Measurements from ENCODE around the gene P3H4. TPM values are rescaled to one million over a fixed set of nuclear protein-coding genes. Genes with fewer than 3 reads are reported as not detected.

The P3H4 gene
- total RNA-seq, 4 donors from 2014 or later = 24.5 to 59.2 (median 34.9) TPM

DNA sequence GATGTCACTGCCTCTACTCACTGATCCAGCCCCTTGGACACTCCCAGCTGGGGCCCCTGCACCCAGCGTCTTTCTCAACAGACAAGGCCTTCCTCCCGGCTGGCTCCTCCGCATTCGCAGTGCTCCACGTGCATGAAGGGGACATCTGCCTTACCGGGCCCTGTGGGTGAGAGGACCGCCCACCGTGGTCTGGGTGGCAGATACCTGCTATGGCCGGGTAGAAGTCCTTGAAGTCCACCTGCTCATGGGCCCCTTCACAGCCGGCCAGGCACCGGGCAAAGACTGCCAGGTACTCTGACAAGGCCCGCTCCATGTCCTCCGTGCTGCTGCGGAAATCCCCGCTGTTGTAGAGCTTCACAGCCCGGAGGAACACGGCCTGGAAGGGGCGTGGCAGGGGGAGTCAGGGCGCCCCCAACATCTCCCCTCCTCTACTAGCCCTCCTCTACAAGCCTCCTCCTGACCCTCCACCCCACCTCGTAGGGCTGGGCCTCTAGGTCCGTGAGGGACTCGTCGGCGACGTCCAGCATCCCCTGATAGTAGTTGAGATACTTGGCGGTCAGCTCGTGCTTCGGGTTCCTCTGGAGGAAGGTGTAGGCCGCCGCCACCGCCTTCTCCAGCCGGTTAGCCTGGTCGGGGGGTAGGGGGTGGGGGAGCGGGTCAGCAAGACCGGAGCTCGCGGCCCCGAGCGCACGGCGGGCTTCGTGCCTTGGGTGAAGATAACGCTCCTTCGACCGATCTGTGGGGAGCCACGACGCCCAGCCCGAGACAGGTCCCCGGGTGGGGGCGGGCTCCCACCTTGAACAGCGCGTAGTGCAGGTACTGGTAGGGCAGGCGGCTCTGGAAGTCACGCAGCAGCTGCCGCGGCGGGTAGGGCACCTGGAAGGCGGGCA lies 845 bp downstream of the P3H4 start:
- intact Hi-C loops (cut with DNase I) = no loop called here
- H3K36me3 ChIP-seq = no peaks in the 10 kb centered on the region
- peaks cover 18 to 37% of the 10 kb centered on the region in 2 donors for H3K4me1 ChIP-seq
- TF ChIP-seq, protein P1, sequence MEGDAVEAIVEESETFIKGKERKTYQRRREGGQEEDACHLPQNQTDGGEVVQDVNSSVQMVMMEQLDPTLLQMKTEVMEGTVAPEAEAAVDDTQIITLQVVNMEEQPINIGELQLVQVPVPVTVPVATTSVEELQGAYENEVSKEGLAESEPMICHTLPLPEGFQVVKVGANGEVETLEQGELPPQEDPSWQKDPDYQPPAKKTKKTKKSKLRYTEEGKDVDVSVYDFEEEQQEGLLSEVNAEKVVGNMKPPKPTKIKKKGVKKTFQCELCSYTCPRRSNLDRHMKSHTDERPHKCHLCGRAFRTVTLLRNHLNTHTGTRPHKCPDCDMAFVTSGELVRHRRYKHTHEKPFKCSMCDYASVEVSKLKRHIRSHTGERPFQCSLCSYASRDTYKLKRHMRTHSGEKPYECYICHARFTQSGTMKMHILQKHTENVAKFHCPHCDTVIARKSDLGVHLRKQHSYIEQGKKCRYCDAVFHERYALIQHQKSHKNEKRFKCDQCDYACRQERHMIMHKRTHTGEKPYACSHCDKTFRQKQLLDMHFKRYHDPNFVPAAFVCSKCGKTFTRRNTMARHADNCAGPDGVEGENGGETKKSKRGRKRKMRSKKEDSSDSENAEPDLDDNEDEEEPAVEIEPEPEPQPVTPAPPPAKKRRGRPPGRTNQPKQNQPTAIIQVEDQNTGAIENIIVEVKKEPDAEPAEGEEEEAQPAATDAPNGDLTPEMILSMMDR (IDR thresholded peaks at IDR 0.05) = no peak
- TF ChIP-seq POLR2A (IDR thresholded peaks at IDR 0.05) = no peak
- 32 to 40% methylated on average over 26 to 30 of the region's 58 CpGs for WGBS, 2 donors
- DNase-seq = peak; percentile 42 to 58
- no peaks in the 10 kb centered on the region for H3K27me3 ChIP-seq
- no peaks in the 10 kb centered on the region for H3K9me3 ChIP-seq
- H3K27ac ChIP-seq = peak overlapping the region in 2 of 3 donors; percentile 58 to 80
- peak overlapping the region; percentile 15 to 79 (median 64) for H3K4me3 ChIP-seq (replicated peaks in 1 of 3)

DNA sequence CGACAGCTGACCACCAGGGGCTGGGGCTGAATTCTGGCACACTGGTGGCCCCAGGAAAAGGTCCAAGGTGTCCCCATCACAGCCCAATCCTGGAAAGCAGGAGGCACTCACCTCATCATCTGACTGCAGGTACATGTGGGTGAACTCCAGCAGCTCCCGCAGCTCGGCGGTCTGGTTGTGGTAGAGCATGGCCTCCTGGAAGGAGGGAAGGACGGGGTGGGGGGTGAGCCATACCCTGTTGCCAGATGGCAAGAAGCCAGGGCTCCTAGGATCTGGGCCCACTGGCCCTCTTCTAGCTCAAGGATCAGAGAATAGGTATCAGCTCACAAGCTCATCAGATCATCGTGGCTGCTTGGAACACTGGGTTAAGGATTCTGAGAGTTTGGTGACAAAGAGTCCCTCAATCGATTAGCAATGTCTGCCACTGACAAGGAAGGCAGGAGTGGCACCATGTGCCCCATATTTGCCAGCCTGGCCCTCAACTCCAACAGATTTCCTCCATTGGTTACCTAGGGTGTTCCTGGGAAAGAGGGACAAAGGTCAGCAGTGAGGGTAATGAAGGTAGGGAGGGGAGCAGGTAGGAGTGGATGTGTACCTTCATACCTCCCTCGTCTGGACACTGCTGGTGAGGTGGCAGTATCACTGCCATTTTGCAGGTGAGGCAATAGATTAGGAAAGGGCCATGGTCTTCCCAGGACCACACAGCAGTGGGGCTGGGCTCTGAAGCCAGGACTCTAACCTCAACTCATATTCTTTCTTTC lies 4.9 kb downstream of the P3H4 start:
- TF ChIP-seq POLR2A (IDR thresholded peaks at IDR 0.05) = no peak
- TF ChIP-seq, protein P1 (IDR thresholded peaks at IDR 0.05) = no peak
- no peak for DNase-seq
- peaks cover 12 to 18% of the 10 kb centered on the region in 2 donors for H3K4me1 ChIP-seq
- 85 to 86% methylated on average over 7 to 8 of the region's 8 CpGs for WGBS, 2 donors
- no peaks in the 10 kb centered on the region for H3K36me3 ChIP-seq
- no peaks in the 10 kb centered on the region for H3K9me3 ChIP-seq
- intact Hi-C loops (cut with DNase I) = no loop called here
- H3K27ac ChIP-seq = no peak overlapping the region
- no peak overlapping the region for H3K4me3 ChIP-seq (replicated peaks in 1 of 3)
- no peaks in the 10 kb centered on the region for H3K27me3 ChIP-seq

DNA sequence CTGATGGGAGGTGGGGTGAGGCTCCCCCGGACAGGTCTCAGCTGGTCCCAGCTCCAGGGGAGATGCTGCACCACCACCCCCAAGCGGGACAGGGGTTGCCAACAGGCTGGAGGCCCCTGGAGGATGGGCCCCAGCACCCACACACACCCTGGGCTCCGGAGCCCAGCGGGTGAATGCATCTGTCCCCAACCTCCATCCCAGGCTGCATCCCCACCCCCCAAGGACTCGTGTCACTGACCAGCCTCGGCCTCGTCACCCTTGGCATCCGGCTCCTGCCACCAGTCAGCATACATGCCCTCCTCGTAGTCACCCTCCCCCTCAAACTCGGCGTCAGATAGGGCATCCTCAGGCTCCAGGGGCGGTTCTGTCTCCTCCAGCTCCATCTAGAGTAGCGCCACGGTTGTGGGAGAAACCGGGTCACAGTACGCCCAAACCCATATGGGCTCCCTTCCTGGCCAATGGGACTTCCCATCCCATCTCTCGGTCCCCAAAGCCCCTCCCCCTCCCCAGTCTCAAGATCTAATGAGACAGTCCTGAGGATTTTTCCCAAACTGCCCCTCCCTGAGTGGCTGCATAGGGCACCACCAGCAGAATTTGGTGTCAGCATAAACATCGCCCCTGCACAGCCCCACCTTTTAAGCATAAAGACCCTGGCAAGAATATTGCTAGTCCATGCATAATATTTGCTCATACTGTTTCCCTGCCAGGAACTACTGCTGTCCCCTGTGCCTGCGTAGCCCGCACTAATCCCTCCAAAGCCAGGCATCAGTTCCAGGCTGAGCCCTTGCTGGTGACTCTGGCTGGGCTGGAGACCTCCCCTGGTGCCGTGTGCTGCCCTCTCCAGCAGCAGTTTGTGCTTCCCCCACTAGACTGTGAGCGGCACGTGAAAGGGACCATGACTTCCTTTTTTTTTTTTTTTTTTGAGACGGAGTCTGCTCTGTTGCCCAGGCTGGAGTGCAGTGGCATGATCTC lies 8.4 kb downstream of the P3H4 start:
- Histone ChIP-seq H3K27me3 (no peaks in the 10 kb centered on the region), H3K9me3 (no peaks in the 10 kb centered on the region), H3K4me1 (peaks cover 14 to 21% of the 10 kb centered on the region in 2 donors), H3K27ac (no peak overlapping the region), H3K4me3 (replicated peaks in 1 of 3) (no peak overlapping the region), H3K36me3 (no peaks in the 10 kb centered on the region)
- WGBS, 2 donors = 66 to 76% methylated on average over 18 to 23 of the region's 24 CpGs
- TF ChIP-seq POLR2A (IDR thresholded peaks at IDR 0.05) = no peak
- TF ChIP-seq, protein P1 (IDR thresholded peaks at IDR 0.05) = no peak
- intact Hi-C loops (cut with DNase I) = loop anchor here (2.0 kb wide), 1 partner anchor 67 kb away; no protein-coding TSS in a partner anchor
- DNase-seq = peak; percentile 21 to 40

DNA sequence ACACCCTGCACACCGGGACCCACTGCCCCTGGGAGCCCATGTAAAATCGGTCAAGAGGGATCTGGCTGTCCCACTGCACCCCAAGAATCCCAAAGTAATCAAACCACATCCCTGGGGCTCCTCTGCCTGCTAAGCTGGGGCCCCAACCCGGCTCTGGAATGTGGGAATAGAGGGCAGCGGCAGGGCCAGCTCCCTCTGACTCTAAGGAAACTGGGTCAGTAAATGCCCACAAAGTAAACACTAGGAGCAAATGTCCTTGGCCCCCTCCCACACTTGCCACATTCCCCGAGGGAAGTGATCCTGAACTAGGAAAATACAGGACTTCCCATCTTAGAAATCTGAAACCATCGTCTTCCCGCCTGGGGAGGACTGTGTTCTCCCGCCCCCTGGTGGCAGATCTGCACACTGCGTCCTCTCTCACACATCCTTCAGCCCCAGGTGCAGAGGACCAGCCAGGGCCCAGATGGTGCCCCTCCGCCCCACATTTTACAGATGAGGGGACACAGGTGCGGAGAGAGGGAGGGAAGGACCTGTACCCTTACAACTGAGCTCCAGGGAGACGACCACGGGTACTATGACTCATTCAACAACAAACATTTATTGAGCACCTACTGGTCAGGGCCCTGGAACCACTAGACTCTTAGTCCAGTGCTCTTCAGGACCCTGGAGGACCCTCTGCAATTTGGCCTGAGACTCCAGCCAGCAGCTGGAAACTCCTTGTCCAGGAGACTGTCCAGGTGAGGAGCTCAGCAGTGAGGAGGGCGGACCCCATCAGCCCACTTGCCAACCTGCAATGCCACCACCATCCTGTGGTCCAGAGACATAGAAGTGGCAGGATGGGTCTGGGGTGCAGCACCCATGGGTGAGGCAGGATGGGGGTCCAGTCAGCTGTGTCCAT lies 10.1 kb downstream of the P3H4 start:
- 11 to 15% methylated on average over 10 to 12 of the region's 14 CpGs for WGBS, 2 donors
- peak overlapping the region; percentile 89 to 93 (median 93) for H3K27ac ChIP-seq
- TF ChIP-seq POLR2A (IDR thresholded peaks at IDR 0.05) = peak in 1 of 2 donors; percentile 33
- TF ChIP-seq, protein P1 (IDR thresholded peaks at IDR 0.05) = peak; percentile 91 to 100 (median 97)
- intact Hi-C loops (cut with DNase I) = loop anchor here (2.0 kb wide), 1 partner anchor 65 kb away; no protein-coding TSS in a partner anchor
- peak; percentile 94 for DNase-seq
- no peaks in the 10 kb centered on the region for H3K36me3 ChIP-seq
- H3K27me3 ChIP-seq = no peaks in the 10 kb centered on the region
- H3K9me3 ChIP-seq = no peaks in the 10 kb centered on the region
- peaks cover 14 to 21% of the 10 kb centered on the region in 2 donors for H3K4me1 ChIP-seq
- H3K4me3 ChIP-seq (replicated peaks in 1 of 3) = no peak overlapping the region

Data from thyroid gland (tissue), 4 donors.